ENCODE data around the gene RPH3AL.

RPH3AL gene

DNA sequence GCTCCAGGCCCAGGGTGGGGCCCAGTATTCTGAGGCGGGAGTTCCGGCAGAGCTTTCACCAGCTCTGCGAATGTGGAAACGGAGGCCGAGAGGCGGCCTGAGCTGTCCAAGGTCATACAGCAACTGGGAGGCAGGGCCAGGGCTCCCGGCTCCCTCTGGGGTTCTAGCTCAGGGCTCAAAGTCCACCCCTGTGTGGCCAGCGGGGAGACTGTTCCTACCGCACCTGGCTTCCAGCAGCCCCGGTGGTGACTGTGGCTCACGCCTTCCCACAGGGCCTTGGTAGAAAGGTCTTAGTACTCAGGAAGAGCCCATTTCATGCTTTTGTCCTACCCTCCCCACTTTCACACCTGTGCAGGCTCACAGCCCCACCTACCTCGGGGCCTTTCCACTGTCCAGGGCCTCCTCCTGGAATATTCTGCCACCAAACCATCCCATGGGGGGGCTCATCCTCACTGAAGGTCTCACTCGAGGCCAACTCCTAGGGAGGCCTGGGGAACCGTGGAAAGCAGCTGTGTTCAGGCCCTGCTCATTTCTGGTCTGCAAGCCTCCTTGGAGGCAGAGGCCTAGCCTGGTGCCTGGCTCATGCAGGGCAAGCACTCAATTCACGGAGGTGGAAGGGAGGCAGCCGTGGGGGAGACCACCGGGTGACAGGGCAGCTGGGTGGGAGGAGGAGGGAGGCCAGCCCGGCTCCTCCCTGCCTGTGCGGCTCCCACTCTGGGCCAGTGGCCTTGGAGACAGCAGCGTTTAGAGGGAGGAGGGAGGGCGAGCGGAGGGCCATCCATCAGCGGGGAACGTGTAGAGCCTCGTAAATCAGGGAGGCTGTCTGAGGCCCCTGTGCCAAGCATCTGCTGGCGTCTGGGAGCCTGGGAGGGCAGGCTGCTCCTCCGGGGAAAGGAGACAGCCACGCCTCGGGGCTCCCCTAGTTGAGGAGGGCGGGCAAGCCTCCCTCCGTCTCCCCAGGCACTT, 158.5 kb downstream of the RPH3AL start:
- DNase-seq = no peak

DNA sequence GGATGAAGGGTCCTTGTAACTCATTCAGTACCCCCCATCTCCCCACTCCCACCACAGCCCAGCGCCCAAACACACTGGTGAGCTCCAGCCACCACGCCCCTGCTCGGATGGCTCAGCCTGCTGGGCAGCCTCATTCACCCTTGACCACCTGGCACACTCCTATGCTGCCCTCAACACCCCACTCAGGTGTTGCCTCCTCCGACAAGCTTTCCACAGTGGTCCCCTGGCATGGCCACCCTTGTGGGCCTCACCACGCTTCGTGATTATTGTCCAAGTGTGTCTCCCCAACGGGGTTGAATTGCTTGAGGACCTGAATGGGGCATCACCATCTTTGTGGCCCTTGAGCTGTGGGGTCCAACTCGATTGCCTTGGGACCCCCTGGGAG, 159.2 kb downstream of the RPH3AL start:
- DNase-seq = no peak

DNA sequence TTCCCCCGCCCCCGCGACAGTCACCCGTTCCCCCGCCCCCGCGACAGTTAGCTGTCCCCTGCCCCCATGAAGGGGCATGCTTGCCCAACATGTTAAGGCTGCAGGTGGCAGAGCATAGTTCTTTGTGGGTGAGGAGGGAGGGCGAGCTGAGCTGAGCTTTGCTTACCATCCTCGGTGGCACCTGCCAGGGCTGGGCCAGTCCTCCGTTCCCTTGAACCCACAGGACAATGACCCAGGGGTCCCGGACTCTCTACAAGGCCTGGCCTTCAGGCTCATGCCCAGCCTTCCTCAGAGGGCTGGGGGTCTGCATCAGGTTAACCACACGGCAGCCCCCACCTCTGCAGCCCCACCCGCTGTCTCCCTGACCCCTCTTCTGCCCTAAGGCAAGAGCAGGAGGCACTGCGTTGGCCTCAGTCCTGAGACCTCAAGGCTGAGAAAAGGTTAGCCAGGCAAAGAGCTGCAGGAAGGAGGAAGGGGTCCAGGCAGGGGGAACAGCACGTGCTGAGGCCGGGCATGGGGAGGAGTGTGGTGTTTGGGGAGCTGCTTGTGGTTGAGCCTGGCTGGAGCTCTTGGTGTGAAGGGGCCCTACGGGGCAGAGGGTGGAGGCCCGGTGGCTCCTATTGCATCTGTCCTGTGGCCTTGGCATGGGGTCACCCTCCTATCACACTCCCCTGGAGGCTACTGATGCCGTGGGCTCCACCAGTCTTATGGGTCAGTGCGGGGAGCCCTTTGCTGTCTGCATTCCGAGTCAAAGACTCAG, 159.8 kb downstream of the RPH3AL start:
- no peak for DNase-seq

DNA sequence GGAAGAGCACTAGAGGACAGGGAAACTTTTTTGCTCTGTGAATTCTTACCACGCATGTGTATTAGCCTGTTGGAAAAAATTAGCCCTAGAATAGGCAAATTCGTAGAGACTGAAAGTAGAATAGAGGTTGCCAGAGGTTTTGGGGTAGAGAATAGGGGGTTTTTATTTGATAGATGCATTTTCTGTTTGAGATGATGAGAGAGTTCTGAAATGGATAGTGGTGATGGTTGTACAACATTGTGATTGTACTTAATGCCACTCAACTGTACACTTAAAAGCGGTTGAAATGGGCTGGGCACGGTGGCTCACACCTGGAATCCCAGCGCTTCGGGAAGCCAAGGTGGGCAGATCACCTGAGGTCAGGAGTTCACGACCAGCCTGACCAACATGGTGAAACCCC, 163.2 kb downstream of the RPH3AL start:
- no peak for DNase-seq

DNA sequence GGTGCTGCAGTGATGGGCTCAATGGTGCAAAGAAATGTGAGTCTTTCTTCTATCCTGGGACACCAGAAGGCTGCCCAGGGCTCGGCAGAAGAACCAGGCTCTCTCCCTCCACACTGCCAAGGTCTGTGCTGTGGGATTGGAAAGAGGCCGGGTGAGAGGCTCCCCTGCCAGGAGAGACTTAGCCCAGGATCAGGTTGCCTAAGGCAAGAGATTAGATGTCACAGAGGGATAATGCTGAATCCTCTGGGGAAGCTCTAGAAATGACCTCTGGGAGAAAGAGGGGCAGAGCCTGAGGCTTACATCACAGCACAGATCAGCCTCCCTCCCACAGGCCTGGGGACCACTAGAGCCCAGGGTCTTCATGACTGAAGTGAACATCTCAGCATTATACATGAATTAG, 165.5 kb downstream of the RPH3AL start:
- DNase-seq = no peak

DNA sequence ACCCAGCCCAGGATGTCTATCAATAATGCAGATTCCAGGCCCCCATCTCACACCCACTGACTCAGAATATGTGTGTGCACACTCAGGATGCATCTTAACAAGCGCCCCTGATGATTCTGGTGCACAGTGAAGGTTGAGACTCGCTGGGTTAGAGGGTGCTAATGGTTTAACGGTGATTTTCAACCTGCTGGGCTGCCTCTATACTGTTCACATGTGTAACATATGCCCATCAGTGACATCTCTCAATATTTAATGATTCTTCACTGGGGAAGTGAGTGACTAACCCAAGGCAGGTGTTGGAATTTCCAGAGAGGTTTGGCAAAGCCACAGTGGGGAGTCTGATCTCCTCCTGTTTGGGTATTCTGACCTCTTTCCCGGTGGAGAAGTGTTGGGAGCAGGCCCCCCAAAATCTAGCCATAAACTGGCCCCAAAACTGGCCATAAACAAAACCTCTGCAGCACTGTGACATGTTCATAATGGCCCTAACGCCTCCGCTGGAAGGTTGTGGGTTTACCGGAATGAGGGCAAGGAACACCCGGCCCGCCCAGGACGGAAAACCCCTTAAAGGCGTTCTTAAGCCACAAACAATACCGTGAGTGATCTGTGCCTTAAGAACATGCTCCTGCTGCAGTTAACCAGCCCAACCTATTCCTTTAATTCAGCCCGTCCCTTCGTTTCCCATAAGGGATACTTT, 167.0 kb downstream of the RPH3AL start:
- DNase-seq = no peak

DNA sequence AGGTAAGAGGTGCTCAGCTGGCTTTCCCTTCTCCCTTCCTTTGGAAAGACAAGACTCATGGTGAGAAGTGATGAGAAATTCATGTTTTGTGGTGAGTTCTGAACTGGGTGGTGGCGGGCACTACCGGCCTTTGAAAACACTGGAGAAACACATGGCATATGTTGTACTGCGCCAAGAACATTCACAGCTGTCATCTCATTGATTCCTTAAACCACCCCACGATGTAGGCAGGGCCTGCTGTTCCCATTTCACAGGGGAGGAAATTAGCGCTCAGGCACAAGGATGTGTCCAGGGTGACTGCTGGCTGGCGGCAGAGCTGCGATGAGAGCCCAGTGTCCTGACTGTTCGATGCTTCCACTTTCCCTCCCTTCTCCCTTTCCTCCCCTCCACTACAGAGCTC, 169.6 kb downstream of the RPH3AL start:
- DNase-seq = no peak

DNA sequence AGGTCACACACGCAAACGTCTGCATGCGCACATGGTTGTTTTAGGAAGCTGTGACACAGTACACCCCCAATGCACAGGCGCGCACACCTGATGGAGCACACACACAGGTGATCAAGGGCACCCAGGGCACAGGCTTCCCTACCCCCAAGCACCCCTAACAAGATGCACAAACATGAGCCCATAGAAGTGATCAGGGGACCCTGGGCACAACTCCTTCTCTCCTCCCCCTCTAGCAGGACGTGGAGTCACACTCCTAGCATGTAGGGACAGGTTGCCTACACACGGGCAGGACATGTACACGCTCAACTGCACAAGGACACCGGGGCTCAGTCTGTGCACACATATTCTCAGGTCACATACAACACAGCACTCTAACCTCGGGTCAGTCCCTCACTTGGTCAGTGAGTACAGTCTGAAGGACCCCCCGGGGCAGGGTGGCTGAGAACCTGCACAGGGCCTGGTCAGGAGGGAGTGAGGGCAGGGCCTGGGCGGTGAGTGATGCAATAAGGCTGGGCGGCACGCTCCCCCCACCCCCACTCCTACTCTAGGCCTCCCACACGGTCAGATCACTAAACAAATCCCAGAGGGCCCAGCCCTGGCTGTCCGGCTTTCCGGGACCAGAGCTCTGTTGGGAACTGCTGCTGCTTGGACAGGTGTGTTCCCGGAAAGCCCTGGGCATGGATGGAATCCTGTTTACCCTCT, 170.4 kb downstream of the RPH3AL start:
- no peak for DNase-seq

DNA sequence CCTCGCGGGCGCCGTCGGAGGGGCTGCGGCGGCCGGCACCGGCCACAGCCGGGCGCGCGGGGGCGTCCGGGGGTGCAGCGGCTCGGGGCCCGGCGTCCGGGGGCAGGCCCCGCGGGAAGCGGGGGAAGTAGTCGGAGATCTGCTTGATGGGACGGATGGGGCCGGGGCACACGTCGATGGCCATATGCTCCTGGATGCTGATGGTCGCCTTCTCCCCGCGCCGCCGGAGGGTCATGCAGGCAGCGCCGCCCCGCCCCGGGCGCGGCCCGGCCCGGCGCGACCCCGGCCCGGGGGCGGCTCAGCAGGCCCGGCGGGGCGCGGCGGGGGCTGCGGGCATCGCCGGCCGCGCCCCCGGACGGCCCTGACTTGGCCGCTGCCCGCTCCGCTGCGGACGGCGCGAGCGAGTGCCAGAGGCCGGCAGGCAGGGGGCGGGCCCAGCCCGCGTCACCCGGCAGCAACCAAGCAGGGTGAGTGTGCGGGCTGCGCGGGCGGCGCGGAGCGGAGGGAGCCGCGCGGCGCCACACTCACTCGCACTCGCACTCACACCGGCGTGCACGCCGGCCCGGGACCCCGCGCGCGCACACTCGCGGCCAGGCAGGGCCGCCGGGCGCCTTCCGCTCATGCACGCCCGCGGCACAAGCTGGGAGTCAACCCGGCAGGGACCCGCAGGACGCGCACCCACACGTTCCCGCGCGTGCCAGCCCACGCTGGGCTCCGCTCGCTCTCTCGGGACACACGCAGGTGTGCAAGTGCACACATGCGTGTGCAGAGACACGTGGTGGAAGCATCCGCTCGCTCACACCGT, 171.2 kb downstream of the RPH3AL start, which contains the start of gene DOC2B:
TSS of gene DOC2B (minus strand) at position 406 of the 805 bp plus-strand sequence. CDS start at position 235, 171 bp downstream.
- no peak for DNase-seq

DNA sequence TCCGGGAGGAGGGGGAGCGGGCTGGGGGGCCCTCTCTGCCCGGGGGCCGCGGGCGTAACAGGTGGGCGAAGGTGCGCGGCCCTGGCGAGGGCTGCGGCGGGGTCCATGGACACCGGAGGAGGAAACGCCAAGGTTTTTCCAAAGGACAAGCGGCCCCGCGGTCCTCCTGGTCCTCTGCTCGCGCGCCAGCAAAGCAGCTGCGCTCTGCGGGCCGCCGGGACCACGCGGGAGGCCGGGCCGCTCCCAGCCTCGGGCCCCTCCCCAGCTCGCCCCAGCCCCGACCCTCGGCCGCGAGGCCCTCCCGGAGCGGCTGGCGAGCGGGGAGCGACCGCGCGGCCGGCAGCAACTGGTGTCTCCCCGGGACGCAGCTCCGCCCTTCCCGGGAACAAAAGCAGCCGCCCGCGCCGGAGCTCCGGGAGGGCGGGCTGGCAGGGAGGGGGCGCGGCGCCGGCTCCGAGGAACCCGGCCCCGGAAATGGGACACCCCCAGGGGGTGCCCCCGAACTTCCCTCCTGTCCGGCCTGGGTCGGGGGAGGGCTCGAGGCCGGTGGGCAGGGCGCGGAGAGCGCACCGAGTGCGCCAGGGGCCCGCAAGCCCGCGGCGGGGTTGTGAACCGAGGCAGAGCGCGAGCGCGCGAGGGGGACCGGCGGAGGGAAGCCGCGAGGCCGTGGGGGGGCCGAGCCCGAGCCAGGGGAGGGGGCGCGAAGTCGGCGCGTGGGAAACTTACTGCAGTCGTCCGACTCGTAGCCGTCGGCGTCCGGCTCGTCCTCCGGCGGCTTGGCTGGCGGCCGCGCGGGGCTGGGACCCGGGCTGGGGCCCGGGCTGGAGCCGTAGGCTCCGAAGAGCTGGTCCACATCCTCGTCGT, 172.0 kb downstream of the RPH3AL start:
- DNase-seq = no peak

DNA sequence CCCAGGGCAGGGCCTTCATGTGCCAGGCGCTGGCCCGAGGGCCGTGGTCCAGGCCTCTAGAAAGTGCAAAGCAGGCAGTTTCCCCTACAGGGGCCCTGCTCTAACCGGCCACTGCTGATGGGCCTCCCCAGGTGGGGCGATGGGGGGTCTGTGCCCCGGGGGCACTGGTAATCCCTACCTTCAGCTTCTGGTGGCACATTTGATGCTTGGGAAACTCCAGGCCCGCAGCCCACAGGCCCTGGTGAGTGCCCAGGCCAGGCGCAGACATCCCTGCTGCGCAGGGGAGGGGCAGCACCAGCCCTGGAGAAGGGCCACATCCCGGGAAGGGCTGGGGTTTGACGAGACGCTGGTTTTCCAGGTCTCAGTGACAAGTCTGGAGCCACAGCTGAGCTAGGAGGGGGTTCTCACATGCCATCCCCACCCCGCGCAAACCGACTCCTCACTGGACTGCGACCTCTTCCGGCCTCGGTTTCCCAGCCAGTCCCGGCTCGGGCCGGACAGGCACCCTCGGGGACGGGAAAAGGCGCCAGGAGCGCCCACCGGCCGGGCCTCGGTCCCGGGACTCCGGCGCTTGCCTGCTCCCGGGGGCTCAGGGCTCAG, 172.7 kb downstream of the RPH3AL start:
- no peak for DNase-seq

DNA sequence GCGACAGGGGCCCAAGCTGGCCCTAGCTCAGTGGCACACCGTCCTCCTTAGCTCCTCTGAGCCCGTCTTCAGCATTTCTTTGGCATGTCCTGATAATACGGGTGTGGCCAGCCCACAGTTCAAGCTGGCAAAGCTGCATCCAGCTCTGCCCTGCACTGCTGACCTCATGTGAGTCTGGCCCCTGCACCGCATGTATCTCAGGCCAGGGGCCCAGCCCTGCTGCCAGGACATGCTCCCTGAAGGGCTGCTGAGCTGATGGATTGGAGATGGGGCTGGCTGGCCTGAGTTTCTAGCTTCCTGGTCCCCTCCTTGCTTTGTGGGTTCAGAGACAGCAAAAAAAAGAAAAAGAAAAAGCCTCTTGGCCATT, 173.6 kb downstream of the RPH3AL start:
- no peak for DNase-seq

DNA sequence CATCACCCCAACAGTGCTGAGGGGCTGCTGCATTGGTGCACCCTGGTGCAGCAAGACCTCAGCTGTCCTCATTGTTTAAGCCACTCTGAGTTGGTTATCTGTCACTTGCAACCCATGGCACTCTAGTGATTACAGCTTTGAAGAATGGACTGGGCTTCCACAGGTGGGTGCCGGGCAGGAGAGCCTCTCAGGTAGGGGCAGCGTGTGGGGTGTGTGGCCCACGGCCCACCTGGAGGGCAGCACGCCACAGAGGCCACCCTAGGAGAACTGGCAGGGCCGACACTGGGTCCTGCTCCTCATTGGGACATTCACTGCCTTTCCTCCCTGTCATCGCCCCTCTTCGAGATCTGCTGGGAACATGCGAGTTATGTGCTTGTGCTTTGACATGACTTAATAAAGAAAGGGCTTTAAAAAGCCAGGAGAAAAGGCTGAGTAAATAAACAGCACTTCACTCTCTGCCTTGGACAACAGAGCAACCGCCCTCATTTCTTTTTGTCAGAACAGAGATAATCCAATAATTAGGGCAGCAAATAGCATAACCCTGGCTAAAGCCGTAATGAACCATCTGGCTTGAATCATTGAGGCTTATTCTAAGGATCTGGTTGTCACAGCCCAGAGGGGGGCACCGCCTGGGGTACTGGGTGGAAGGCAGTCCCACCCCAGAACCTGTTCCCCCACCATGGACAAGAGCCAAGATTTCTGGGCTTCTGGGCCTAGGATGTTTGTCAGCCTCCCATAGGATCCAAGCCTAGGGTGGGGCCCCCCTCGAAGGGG, 174.1 kb downstream of the RPH3AL start:
- DNase-seq = no peak

DNA sequence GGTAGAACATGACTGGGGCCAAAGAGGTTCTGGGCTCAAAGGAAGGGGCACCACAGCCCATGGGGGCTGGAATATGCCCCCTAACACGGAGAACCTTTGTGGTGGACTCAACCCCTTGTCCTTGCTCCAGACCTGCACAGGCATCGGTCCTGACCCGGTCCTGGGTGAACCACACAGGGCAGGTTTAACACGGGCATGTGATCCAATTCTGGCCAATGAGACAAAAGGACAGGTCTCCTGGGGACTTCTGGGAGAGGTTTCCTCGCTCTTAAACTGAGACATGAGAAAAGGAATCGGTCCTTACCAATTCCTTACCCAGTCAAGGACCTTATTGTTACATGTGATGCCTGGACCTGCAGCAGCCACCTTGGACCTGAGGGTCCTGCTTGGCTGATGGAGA, 174.8 kb downstream of the RPH3AL start:
- no peak for DNase-seq

DNA sequence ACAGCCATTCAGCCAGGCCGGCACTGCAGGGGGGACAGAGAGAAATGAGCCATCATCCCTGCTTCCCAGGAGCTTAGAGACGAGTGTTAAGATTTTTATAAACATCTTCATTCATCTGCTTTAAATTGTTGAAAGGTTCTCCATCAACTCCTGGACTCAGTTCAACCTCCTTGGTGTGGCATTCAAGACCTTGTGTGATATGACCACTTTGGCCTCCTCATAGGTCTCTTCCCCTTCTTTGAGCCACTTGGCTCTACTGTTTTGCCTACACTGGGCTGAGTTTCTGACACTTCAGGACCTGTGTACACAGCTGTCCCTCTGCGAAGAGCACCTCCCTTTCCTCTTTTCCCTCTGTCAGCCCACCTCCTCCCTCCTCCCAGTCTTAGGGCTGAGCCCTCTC, 175.5 kb downstream of the RPH3AL start:
- DNase-seq = no peak

DNA sequence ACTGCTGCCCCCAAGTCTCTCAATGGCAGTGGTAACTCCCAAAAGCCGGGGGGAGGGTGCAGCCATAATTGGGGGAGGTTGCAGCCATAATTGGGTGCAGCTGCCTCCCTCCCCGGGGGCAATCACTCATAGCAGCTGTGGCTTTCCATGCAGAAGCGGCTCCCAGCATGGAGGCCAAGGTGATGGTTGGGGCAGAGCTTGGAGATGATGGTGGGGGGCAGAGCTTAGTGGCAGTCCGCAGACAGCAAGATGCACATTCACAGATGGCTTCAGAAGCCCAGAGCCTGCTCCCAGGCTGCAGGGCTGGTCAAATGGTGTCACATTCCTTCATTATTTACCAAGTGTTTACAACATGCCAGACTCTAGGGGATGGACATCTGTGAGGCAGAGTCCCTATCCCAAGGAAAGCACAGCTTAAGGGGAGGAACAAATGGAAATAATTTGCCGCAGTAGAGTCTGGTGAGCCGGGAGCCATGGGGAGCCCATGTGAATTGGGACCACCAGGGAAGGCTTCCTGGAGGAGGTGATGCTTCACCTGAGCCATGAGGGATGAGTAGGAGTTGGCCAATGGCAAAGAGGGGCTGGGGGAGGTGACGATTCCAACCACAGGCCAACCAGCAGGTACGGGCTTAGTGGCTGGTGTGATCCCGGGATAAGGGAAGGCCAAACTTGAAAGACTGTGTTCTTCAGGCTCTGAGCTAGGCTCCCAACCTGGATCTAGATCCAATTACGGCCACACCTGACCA, 179.3 kb downstream of the RPH3AL start:
- no peak for DNase-seq

DNA sequence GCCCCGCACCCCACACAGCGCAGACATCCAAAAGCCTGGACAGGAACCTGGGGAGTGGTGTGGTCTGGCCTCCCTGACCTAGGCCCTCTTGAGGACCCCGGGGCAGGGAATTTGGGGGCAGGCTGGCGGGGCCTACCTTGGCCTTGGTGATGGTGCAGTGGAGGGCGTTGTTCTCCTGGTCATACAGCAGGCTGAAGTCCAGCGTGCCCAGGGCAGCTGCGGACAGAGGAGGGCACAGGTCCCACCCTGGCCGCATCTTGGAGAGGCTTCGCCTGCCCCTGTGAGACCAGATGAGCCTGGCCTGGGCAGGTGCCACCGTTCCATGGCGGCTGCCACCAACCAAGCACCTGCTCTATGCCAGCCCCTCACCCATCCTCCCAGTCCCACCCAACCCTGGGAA, 180.2 kb downstream of the RPH3AL start:
- DNase-seq = no peak

DNA sequence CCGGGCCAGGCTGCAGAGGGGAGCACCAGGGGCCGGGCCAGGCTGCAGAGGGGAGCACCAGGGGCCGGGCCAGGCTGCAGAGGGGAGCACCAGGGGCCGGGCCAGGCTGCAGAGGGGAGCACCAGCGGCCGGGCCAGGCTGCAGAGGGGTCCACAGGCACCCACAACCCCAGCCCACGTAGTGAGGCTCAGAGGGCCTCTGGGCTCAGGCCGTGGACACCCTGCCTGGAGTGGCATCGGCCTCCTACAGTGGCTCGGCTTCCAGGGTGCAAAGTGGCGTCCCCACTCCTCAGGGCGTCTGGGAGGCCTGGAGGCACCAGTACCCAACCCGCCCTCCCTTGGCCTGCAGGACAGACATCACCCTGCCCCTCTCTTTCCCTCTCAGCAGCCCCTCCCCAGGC, 180.7 kb downstream of the RPH3AL start:
- DNase-seq = no peak

DNA sequence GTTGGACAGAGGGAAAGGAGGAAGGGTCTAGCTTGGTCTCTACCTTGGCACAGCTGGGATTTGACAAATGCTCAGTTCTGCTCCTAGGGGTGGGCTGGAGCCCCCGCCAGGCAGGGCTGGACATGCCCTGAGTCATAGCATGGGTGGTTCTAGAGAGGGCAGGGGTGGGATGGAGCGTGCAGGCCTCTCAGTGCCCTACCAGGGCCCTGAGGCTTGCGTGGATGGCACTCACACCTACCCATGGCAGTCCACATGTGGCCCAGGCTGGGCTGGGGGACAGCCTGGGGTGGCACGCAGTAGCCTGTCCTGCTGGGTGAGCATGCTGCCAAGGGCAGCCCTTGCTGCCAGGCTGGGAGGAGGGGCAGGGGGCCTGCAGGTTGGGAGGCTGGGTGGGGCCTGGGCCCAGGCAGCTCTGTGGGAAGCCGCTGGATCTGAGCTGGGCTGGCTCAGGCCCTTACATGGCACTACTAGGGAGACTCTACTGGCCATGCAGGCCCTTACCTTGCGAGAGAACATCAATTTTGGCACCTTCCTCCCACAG, 182.4 kb downstream of the RPH3AL start:
- no peak for DNase-seq
